ENCODE measurements around the gene SH2B2.
"Not testable (repeated sequence)": the region's sequence is repeated elsewhere in the genome, so short reads cannot be mapped to it uniquely, and the experiment has no call there.

The SH2B2 gene

DNA sequence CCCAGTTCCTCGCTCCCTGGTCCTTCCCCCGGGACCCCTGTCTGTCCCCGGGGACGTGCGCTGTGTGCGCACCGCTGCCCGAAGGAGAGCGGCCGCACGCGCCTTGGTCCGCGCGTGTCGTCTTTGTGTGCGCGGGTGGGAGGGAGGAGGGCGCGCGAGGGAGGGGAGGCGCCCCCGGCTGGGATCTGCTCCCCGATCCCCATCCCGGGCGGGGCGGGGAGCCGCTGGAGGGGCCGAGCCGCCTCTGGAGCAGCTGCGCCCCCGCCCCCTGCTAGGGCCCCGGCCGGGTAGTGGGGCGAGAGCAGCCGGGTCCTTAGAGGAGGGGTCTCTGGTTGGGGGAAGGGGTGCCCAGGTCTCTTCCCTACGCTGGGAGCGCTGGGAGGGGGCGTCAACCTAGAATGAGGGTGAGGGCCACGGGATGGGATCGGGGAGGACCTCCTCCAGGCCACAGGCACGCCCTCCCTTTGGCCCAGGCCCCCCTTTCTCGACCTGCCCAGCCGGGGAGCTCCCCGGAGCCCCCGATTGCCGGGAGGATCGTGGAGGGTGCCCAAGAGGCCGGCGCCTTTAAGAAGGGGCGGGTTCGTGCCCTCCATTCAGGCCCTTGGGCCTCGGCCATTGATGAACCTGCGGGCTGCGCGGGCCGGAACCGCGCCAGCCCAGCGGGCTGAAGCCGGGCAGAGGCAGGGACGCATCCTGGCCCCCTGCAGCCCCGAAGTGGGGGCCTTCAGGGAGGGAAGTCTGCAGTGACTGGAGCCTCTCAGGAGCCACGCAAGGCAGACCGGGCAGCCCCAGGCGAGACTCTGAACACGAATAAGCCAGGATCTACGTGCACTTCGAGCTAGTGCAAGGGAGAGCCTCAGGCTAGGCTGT, 678 bp downstream of the SH2B2 start:
- DNase-seq (ENCODE audit: low read depth) = no peak

DNA sequence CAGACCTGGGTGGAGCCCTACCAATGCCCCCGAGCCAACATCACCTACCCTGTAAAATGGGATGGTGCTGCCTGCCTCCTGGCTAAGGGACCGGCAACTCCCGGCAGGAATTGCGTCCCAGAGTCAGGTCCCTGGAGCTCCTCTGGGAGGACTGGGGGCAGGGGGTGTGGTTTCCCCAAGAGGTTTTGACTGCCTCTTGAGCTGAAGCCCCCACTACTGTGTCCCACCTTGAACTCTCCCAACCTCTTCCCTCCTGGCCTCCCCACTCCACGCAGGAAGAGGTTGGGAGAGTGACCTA, 1.3 kb downstream of the SH2B2 start:
- DNase-seq (ENCODE audit: low read depth) = no peak

- no peak for DNase-seq (ENCODE audit: low read depth)
These were observed 1.7 kb downstream of the SH2B2 start for GRCh38 chr7:102288285-102288930.

GRCh38 chr7:102289057-102289456, 2.4 kb downstream of the SH2B2 start:
- no peak for DNase-seq (ENCODE audit: low read depth)

GRCh38 chr7:102291056-102291915, 4.6 kb downstream of the SH2B2 start:
- no peak for DNase-seq (ENCODE audit: low read depth)

DNA sequence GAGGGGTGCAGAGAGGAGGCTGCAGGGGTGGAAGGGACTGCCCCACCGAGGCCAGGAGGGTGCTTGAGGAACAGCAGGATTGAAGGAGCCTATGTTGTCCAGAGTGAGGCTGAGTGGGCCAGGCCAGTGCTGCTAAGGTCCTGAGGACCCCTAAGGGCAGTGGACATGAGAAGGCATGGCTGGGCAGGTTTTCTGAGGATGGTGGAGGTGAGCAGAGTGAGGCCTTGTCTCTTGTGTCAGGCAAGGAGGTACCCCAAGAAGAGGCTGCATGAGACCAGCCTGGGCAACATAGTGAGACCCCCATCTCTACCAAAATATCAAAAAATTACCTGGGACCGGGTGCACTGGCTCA, 5.2 kb downstream of the SH2B2 start:
- DNase-seq (ENCODE audit: low read depth) = no peak

DNA sequence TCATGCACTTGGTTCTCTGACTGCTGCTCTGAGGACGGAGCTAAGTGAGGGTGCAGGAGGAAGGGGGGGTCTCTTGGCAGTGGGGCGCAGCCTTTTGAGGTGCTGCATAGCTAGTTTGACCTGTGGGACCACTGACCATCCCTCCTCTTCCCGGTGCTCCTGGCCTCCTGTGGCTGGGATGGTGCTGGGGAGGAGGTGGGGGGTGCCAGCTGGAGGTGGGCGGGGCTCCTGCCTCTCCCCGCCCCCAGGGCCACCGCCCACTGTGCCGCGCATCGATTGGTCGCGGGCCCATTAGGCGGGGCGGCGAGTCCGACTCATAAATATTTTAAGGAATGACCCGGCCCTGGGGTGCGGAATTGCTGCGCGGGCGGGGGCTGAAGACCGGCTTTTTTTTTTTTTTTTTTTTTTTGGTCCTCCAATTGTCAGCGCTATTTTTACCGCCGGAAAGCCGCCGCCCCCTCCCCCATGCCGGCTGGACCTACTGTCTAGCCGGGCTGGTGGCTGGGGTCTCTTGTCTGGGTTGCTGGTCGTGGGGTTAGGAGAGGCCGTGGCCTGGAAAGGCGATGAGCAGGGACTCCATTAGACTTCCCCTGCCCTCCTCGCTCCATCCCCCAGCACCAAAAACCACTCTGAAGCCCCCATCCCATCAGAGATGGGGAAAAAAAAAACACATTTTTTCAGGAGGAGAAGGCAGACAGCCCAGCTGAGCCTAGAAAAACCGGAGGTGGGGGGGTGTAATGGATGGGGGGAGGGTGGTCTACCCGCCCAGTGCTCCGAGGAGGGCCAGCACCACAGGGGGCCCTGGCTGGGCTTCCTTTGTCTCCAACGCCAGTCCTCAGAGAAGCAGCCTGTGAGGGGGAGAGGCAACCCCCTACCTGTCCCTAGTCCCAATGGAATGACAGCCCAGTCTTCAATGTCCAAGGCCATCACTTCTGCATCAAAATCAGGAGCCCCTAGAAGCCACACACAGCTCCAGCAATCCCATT, 6.4 kb downstream of the SH2B2 start:
- DNase-seq (ENCODE audit: low read depth) = no peak

DNA sequence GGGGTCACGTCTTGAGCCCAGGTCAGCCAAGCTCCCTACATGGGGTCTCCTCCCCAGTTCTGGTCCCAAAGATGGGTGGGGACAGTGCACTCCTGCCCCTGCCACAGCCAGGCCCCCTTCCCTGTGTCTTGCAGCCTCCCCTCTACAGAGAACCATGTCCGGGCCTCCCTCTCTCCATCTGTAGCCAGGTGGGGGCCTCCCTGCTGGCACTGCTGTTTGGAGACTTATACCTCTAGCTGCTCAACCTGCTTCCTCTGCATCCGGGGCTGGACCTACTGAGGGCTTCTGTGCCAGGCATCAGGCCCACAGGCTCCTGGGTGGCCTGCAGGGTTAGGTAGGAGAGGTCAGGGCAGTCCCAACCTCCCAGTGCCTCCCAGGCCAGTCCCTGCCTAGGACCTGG, 7.9 kb downstream of the SH2B2 start:
- DNase-seq (ENCODE audit: low read depth) = no peak

GRCh38 chr7:102295346-102296178, 8.9 kb downstream of the SH2B2 start:
- no peak for DNase-seq (ENCODE audit: low read depth)

- DNase-seq (ENCODE audit: low read depth) = no peak
These were observed 9.4 kb downstream of the SH2B2 start for GRCh38 chr7:102296179-102296438.

DNA sequence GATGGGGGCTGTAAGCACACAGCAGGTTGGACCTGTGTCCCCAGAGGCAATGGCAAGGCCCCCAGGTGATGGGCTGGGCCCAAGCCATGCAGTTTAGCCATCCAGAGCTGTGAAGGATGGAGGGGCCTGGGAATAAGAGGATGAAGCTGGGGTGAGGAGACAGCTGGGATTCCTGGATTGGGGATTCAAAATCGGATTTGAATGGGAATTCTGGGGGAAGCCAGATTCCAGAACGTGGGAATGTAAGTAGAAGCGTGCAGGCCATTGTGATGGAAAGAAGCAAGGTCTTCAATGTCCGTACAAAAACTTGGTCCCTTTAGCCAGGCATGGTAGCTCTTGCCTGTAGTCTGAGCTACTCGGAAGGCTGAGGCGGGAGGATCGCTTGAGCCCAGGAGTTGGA, 9.8 kb downstream of the SH2B2 start:
- no peak for DNase-seq (ENCODE audit: low read depth)

GRCh38 chr7:102297487-102298218, 11.0 kb downstream of the SH2B2 start:
- no peak for DNase-seq (ENCODE audit: low read depth)

DNA sequence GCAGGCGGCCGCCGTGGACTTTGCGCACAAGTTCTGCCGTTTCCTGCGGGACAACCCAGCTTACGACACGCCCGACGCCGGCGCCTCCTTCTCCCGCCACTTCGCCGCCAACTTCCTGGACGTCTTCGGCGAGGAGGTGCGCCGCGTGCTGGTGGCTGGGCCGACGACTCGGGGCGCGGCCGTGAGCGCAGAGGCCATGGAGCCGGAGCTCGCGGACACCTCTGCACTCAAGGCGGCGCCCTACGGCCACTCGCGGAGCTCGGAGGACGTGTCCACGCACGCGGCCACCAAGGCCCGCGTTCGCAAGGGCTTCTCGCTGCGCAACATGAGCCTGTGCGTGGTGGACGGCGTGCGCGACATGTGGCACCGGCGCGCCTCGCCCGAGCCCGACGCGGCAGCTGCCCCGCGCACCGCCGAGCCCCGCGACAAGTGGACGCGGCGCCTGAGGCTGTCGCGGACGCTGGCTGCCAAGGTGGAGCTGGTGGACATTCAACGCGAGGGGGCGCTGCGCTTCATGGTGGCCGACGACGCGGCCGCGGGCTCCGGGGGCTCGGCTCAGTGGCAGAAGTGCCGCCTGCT, 14.1 kb downstream of the SH2B2 start:
- no peak for DNase-seq (ENCODE audit: low read depth)

DNA sequence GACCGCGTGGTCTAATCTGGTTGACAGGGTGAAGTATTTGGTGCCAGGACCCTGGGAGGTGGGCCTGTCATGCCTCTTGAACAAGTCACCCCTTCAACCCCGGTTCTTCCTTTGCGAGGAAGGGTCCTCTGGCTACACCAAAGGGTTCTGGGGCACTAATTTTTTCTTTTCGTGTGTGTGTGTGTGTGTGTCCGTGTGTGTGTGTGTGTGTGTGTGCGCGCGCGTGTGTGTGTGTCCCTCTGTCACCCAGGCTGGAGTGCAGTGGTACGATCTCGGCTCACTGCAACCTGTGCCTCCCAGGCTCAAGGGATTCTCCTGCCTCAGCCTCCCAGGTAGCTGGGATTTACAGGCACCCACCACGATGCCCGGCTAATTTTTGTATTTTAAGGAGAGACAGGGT, 14.7 kb downstream of the SH2B2 start:
- DNase-seq (ENCODE audit: low read depth) = not testable (repeated sequence)

GRCh38 chr7:102302025-102302424, 15.4 kb downstream of the SH2B2 start:
- DNase-seq (ENCODE audit: low read depth) = no peak

DNA sequence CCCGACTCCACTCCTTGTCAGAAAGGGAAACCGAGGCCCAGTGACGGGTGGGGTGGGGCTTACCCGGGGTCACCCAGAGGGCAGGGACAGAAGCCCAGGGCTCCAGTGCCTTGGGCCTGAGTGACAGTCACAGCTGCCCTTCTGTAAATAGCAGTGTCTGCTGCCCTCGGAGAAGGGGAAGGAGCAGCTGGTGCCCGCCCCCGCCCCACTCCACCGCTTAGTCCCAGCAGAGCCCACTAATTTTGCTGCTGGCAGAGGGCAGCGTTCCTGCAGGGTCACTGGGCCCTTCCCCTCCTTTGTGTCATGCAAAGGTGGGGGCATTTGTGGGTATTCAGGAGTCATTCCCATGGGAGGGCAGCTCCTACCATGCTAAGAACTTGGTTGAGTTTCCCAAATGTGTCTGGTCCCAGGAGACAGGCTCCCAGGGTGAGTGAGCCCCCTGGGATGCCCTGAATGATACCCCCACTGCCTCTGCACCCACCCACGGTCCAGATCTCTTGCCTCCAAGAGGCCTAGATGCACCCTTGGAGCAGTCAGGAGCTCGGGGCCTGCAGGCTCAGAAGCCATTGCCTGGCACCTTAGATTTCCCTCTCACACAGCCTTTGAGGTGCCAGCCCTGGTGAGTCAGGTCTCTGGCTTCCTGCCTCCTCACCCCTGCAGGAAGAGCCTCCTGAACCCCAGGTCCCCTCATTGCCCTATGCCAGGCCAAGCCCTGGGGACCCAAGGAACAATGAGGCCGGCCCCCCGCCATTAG, 17.2 kb downstream of the SH2B2 start:
- no peak for DNase-seq (ENCODE audit: low read depth)

DNA sequence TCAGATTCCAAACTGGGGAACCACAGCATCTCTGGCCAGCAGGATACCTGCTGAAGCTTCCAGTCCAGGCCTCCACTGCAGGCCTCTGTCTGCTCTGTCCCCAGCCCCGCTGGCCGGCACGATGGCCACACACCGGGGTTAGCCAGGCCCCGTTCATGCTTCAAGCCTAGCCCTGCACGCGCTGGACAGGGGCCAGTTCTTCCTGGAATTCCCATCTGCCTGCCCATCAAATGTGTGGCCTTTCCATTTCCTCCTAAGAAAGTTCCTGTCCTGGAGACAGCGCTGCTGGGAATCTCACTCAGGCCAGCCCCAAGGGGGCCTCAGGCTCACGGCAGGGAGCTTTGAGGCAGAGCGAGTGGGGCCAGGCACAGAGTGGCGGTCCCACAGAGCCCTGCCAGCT, 18.0 kb downstream of the SH2B2 start:
- no peak for DNase-seq (ENCODE audit: low read depth)

DNA sequence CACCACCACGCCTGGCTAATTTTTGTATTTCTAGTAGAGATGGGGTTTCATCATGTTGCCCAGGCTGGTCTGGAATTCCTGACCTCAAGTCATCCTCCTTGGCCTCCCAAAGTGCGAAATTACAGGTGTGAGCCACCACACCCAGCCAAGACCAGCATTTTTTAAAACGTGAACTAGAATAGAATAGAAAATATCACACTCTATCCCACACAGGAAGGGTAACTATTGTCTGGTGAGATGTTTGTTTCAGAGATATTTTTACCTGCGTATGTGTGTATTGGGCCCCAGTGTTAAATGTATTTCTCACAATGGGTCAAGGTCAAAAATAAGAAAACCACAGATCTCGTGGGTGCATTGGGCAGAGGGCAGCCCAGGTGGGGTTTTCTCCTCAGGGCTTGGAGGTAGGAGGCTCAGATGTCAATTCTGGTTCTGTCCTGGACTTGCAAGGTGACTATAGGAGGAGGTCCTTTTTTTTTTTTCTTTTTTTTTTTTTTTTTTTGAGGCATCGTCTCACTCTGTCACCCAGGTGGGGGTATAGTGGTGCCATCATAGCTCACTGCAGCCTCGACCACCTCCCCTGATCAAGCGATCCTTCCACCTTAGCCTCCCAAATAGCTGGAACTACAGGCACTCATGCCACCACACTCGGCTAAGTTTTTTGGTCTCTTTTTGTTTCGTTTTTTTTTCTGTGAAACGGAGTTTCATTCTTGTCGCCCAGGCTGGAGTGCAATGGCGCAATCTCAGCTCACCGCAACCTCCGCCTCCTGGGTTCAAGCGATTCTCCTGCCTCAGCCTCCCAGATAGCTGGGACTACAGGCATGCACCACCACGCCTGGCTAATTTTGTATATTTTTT, 19.0 kb downstream of the SH2B2 start:
- DNase-seq (ENCODE audit: low read depth) = no peak
